RWPE2 (cell line): ENCODE measurements around the gene CARD11.
A peak's percentile ranks its signal among the peaks of the same experiment; 100 is the strongest.

Experiments
- ATAC-seq: fragments of 200-7000 bp; cut with Tn5 transposase; 3 replicates; pipeline ENCODE4 v1.9.1; 2021; ENCODE audit warnings: low read depth
- DNase-seq: peaks from one replicate; pipeline ENCODE4 v3.0.0-alpha.2; 2020; ENCODE audit warnings: low spot score
- H3K27ac ChIP-seq: fragments of 450-650 bp; 2 replicates; pipeline ENCODE4 v1.5.1; 2017; ENCODE audit warnings: mild to moderate bottlenecking; ENCODE audit not compliant: poor library complexity, severe bottlenecking
- H3K27me3 ChIP-seq: fragments of 250-450 bp; sonication (Bioruptor Pico); 2 replicates; pipeline ENCODE4 v1.5.1; 2021; ENCODE audit warnings: mild to moderate bottlenecking, moderate library complexity; ENCODE audit not compliant: insufficient read depth, poor library complexity, severe bottlenecking
- H3K36me3 ChIP-seq: fragments of 250-450 bp; sonication (Bioruptor Pico); 2 replicates; pipeline ENCODE4 v1.5.1; 2020; ENCODE audit warnings: low read depth, mild to moderate bottlenecking, moderate library complexity
- H3K4me1 ChIP-seq: fragments of 250-450 bp; sonication (Bioruptor Pico); 2 replicates; pipeline ENCODE4 v1.5.1; 2021; ENCODE audit warnings: mild to moderate bottlenecking, moderate library complexity; ENCODE audit not compliant: insufficient read depth, poor library complexity, severe bottlenecking
- H3K4me3 ChIP-seq: fragments of 250-450 bp; sonication (Bioruptor Pico); 2 replicates; pipeline ENCODE4 v1.5.1; 2021; ENCODE audit warnings: mild to moderate bottlenecking, moderate library complexity; ENCODE audit not compliant: severe bottlenecking
- H3K9me3 ChIP-seq: fragments of 250-450 bp; sonication (Bioruptor Pico); 2 replicates; pipeline ENCODE4 v1.5.1; 2021; ENCODE audit warnings: mild to moderate bottlenecking, moderate library complexity; ENCODE audit not compliant: severe bottlenecking
- CTCF ChIP-seq: fragments of 450-650 bp; IDR thresholded peaks from one replicate; pipeline ENCODE4 v1.5.1; 2017; ENCODE audit warnings: mild to moderate bottlenecking, moderate library complexity; ENCODE audit not compliant: poor library complexity, severe bottlenecking

The CARD11 gene

GRCh38 chr7:2937701-2938513 is 105.8 kb downstream of the CARD11 start:
- ATAC-seq (no peak), DNase-seq (peak; percentile 31)
- no peaks in the 10 kb centered on the region for H3K36me3 ChIP-seq
- H3K4me3 ChIP-seq, result no peak overlapping the region
- TF ChIP-seq CTCF, result no peak
- H3K27me3 ChIP-seq, result no peaks in the 10 kb centered on the region
- peaks cover 10% of the 10 kb centered on the region for H3K4me1 ChIP-seq
- H3K9me3 ChIP-seq, result no peaks in the 10 kb centered on the region
- no peak overlapping the region for H3K27ac ChIP-seq

GRCh38 chr7:2936891-2937580 is 106.6 kb downstream of the CARD11 start:
- H3K36me3 ChIP-seq, result no peaks in the 10 kb centered on the region

GRCh38 chr7:2936301-2936700 is 107.4 kb downstream of the CARD11 start:
- no peaks in the 10 kb centered on the region for H3K27me3 ChIP-seq
- no peaks in the 10 kb centered on the region for H3K9me3 ChIP-seq
- no peak overlapping the region for H3K4me3 ChIP-seq
- TF ChIP-seq CTCF, result no peak
- H3K4me1 ChIP-seq, result peaks cover 10% of the 10 kb centered on the region
- no peak for ATAC-seq
- H3K27ac ChIP-seq, result no peak overlapping the region
- H3K36me3 ChIP-seq, result no peaks in the 10 kb centered on the region
- DNase-seq, result peak; percentile 22

More at GRCh38 chr7:2936891-2937580, 106.6 kb downstream of the CARD11 start:
- Histone ChIP-seq H3K9me3 (no peaks in the 10 kb centered on the region), H3K4me3 (no peak overlapping the region), H3K27me3 (no peaks in the 10 kb centered on the region), H3K27ac (no peak overlapping the region), H3K4me1 (peaks cover 10% of the 10 kb centered on the region)
- ATAC-seq (no peak), DNase-seq (peak; percentile 51)
- TF ChIP-seq CTCF, result no peak

GRCh38 chr7:2934984-2935740 is 108.5 kb downstream of the CARD11 start:
- no peaks in the 10 kb centered on the region for H3K36me3 ChIP-seq
- no peak overlapping the region for H3K4me3 ChIP-seq
- H3K27ac ChIP-seq, result peak overlapping the region; percentile 91
- ATAC-seq (no peak), DNase-seq (peak; percentile 36)
- peaks cover 10% of the 10 kb centered on the region for H3K4me1 ChIP-seq
- H3K9me3 ChIP-seq, result no peaks in the 10 kb centered on the region
- no peaks in the 10 kb centered on the region for H3K27me3 ChIP-seq
- TF ChIP-seq CTCF, result no peak
